GM12892 (cell line): ENCODE measurements around the gene WDR18.
"Not testable (repeated sequence)": the region's sequence is repeated elsewhere in the genome, so short reads cannot be mapped to it uniquely, and the experiment has no call there.

Experiments used
- DNase-seq: peaks from one replicate; pipeline ENCODE4 v3.0.0; 2011; ENCODE audit not compliant: insufficient read length
- FAIRE-seq: peaks from 2 replicates; lab custom pipeline; 2011; peaks lifted over from hg19 to GRCh38; lab: Jason Lieb, UNC
- POLR2A ChIP-seq: IDR thresholded peaks from 2 replicates; pipeline ENCODE4 v1.6.1; 2011; ENCODE audit warnings: low read depth, low read length, control low read depth
- POLR2AphosphoS5 ChIP-seq: IDR thresholded peaks from 2 replicates; pipeline ENCODE4 v1.6.1; 2011; ENCODE audit warnings: low read depth, low read length, control low read depth
- TAF1 ChIP-seq: IDR thresholded peaks from 2 replicates; pipeline ENCODE4 v1.6.1; 2011; ENCODE audit warnings: low read depth, mild to moderate bottlenecking, control low read depth, low read length, borderline replicate concordance

The WDR18 gene

GRCh38 chr19:1015061-1015781 lies 31.1 kb downstream of the WDR18 start:
- no peak for FAIRE-seq
- DNase-seq, result no peak
- no peak for TF ChIP-seq POLR2AphosphoS5
- no peak for TF ChIP-seq POLR2A
- no peak for TF ChIP-seq TAF1

- DNase-seq (no peak), FAIRE-seq (no peak)
- no peak for TF ChIP-seq POLR2A
- TF ChIP-seq POLR2AphosphoS5, result no peak
- TF ChIP-seq TAF1, result no peak
Observed at GRCh38 chr19:1015782-1016646, 31.9 kb downstream of the WDR18 start.

- no peak for TF ChIP-seq POLR2AphosphoS5
- DNase-seq (no peak), FAIRE-seq (peak; percentile 56)
Observed at GRCh38 chr19:1016647-1017114, 32.5 kb downstream of the WDR18 start.

GRCh38 chr19:1017115-1017905 lies 33.2 kb downstream of the WDR18 start:
- peak; percentile 64 for FAIRE-seq
- peak; percentile 55 for DNase-seq
- TF ChIP-seq POLR2A, result no peak
- TF ChIP-seq POLR2AphosphoS5, result no peak; the same call in 1 of the 2 replicates
- no peak for TF ChIP-seq TAF1

GRCh38 chr19:1017906-1018305 lies 33.8 kb downstream of the WDR18 start:
- DNase-seq (no peak), FAIRE-seq (no peak)
- TF ChIP-seq TAF1 (no peak), POLR2AphosphoS5 (no peak), POLR2A (no peak)

- no peak for FAIRE-seq
- TF ChIP-seq POLR2A (no peak), TAF1 (no peak)
- DNase-seq, result no peak
Observed at GRCh38 chr19:1018393-1018792, 34.2 kb downstream of the WDR18 start.

- TF ChIP-seq POLR2A, result no peak
- no peak for TF ChIP-seq TAF1
- no peak for TF ChIP-seq POLR2AphosphoS5
- no peak for DNase-seq
- FAIRE-seq, result no peak
Observed at GRCh38 chr19:1018932-1019615, 34.9 kb downstream of the WDR18 start.

GRCh38 chr19:1019616-1019961 lies 35.4 kb downstream of the WDR18 start:
- FAIRE-seq (no peak), DNase-seq (no peak)
- no peak for TF ChIP-seq POLR2A
- TF ChIP-seq TAF1, result no peak
- no peak for TF ChIP-seq POLR2AphosphoS5

GRCh38 chr19:1019980-1020867 lies 36.1 kb downstream of the WDR18 start:
- FAIRE-seq (no peak), DNase-seq (no peak)
- TF ChIP-seq POLR2A (no peak; the same call in 1 of the 2 replicates), POLR2AphosphoS5 (no peak), TAF1 (no peak)

GRCh38 chr19:1020868-1021425 lies 36.8 kb downstream of the WDR18 start, which contains the start of gene TMEM259:
TSS of gene TMEM259 (minus strand) at chr19:1021123. CDS start at chr19:1020996, 127 bp downstream.
- DNase-seq (peak; percentile 99), FAIRE-seq (peak; percentile 98)
- no peak; the same call in 1 of the 2 replicates for TF ChIP-seq POLR2A
- peak; percentile 98 for TF ChIP-seq TAF1
- TF ChIP-seq POLR2AphosphoS5, result no peak

- not testable (repeated sequence) for DNase-seq, FAIRE-seq
Observed at GRCh38 chr19:1023883-1024188, 39.7 kb downstream of the WDR18 start.

GRCh38 chr19:1025080-1025479 lies 40.9 kb downstream of the WDR18 start:
- not testable (repeated sequence) for DNase-seq, FAIRE-seq
